ENCODE measurements around the gene HADH.

Gene HADH

DNA sequence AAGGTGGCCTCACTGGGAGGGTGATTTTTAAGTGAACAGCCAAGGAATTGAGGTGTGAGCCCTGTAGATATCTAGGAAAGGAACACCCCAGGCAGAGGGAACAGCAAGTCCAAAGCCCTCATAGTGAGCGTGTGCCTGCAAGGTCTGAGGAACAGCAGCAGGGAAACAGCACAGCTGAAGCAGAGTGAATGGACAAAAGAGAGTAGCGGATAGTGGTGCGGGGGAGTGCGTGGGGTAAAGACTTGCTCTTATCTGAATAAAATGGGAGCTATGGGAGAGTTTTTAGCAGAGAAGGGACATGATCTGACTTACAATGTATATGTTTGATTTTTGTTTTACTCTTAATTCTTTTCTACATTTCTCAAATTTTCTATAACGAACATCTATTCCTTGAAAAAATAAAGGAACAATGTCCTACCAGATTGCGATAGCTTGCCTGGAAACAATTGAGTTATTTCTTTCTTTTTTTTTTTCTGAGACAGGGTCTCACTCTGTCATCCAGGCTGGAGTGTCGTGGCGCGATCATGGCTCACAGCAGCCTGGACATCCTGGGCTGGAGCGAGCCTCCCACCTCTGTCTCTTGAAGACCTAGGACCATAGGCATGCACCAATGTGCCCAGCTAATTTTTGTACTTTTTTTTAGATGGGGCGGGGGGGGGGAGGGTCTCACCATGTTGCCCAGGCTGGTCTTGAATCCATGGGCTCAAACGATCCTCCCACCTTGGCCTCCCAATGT, 19.5 kb upstream of the HADH start:
- Histone ChIP-seq H3K4me1 (ENCODE audit: control insufficient read depth, insufficient read depth, low read length) (no peaks in the 10 kb centered on the region), H3K9me3 (ENCODE audit: control insufficient read depth, insufficient read depth, low read depth, low read length) (no peaks in the 10 kb centered on the region), H3K36me3 (ENCODE audit: control insufficient read depth in 2 of 2, insufficient read depth in 1 of 2, low read length in 2 of 2) (no peaks in the 10 kb centered on the region), H3K4me3 (ENCODE audit: low read depth, low read length) (no peak overlapping the region), H3K27ac (ENCODE audit: extremely low read depth, low read depth, low read length) (no peak overlapping the region)
- CTCF ChIA-PET, result interaction anchor here (0.7 kb wide), 1 partner anchor 266 kb away, joined by 4 read pairs; no protein-coding TSS in a partner anchor
- POLR2A ChIA-PET, result no interaction called here
- no peak for TF ChIP-seq ZNF354C (tag by site-specific recombination; IDR thresholded peaks at IDR 0.05; ENCODE audit: borderline replicate concordance, low read depth)
- no peak for TF ChIP-seq SP3 (tag by site-specific recombination; IDR thresholded peaks at IDR 0.05)
- no peak for TF ChIP-seq ZBTB6 (tag by site-specific recombination; IDR thresholded peaks at IDR 0.05)
- TF ChIP-seq ZNF776 (tag by site-specific recombination; IDR thresholded peaks at IDR 0.05; ENCODE audit: borderline replicate concordance), result no peak
- no peak for TF ChIP-seq GLIS1 (tag by site-specific recombination; IDR thresholded peaks at IDR 0.05)
- no peak for TF ChIP-seq ZNF670 (tag by site-specific recombination; IDR thresholded peaks at IDR 0.05; ENCODE audit: low read depth)
- no peak for TF ChIP-seq ZNF416 (tag by site-specific recombination; IDR thresholded peaks at IDR 0.05)
- TF ChIP-seq KLF1 (tag by site-specific recombination; IDR thresholded peaks at IDR 0.05), result no peak
- TF ChIP-seq ZNF223 (tag by site-specific recombination; IDR thresholded peaks at IDR 0.05), result no peak
- no peak for TF ChIP-seq SALL2 (tag by site-specific recombination; IDR thresholded peaks at IDR 0.05; ENCODE audit: borderline replicate concordance)
- no peak for TF ChIP-seq ZNF155 (tag by site-specific recombination; IDR thresholded peaks at IDR 0.05)
- TF ChIP-seq, protein P1, sequence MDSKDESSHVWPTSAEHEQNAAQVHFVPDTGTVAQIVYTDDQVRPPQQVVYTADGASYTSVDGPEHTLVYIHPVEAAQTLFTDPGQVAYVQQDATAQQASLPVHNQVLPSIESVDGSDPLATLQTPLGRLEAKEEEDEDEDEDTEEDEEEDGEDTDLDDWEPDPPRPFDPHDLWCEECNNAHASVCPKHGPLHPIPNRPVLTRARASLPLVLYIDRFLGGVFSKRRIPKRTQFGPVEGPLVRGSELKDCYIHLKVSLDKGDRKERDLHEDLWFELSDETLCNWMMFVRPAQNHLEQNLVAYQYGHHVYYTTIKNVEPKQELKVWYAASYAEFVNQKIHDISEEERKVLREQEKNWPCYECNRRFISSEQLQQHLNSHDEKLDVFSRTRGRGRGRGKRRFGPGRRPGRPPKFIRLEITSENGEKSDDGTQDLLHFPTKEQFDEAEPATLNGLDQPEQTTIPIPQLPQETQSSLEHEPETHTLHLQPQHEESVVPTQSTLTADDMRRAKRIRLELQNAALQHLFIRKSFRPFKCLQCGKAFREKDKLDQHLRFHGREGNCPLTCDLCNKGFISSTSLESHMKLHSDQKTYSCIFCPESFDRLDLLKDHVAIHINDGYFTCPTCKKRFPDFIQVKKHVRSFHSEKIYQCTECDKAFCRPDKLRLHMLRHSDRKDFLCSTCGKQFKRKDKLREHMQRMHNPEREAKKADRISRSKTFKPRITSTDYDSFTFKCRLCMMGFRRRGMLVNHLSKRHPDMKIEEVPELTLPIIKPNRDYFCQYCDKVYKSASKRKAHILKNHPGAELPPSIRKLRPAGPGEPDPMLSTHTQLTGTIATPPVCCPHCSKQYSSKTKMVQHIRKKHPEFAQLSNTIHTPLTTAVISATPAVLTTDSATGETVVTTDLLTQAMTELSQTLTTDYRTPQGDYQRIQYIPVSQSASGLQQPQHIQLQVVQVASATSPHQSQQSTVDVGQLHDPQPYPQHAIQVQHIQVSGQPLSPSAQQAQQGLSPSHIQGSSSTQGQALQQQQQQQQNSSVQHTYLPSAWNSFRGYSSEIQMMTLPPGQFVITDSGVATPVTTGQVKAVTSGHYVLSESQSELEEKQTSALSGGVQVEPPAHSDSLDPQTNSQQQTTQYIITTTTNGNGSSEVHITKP (tag by site-specific recombination; IDR thresholded peaks at IDR 0.05), result no peak
- no peak for TF ChIP-seq ZNF114 (tag by site-specific recombination; IDR thresholded peaks at IDR 0.05)
- TF ChIP-seq ZNF561 (tag by site-specific recombination; IDR thresholded peaks at IDR 0.05; ENCODE audit: borderline replicate concordance), result no peak
- TF ChIP-seq HOXD13 (CRISPR knock-in tag; IDR thresholded peaks at IDR 0.05; ENCODE audit: borderline replicate concordance), result no peak
- TF ChIP-seq KLF7 (tag by site-specific recombination; IDR thresholded peaks at IDR 0.05; ENCODE audit: borderline replicate concordance), result no peak
- TF ChIP-seq, protein P2, sequence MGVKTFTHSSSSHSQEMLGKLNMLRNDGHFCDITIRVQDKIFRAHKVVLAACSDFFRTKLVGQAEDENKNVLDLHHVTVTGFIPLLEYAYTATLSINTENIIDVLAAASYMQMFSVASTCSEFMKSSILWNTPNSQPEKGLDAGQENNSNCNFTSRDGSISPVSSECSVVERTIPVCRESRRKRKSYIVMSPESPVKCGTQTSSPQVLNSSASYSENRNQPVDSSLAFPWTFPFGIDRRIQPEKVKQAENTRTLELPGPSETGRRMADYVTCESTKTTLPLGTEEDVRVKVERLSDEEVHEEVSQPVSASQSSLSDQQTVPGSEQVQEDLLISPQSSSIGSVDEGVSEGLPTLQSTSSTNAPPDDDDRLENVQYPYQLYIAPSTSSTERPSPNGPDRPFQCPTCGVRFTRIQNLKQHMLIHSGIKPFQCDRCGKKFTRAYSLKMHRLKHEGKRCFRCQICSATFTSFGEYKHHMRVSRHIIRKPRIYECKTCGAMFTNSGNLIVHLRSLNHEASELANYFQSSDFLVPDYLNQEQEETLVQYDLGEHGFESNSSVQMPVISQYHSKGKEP (tag by site-specific recombination; IDR thresholded peaks at IDR 0.05), result no peak

DNA sequence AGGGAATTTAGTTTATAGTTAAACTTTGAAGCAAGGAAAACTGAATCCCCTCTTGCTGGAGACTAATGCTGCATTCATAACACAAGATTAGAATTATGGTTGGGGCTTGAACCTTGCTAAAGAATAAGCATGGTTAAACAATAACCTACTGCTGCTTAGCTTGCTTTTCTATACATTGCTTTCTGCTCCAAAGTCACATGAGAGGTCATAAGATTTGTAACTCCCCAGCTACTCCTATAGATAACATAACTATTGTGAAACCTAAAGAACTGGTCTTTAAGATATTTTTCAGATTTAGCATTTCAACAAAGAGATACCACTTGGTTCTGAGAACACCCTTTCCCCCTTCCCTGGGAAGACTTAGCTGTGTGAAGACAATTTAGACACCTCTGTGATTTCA, 17.1 kb upstream of the HADH start:
- Histone ChIP-seq H3K36me3 (ENCODE audit: control insufficient read depth in 2 of 2, insufficient read depth in 1 of 2, low read length in 2 of 2) (no peaks in the 10 kb centered on the region), H3K27ac (ENCODE audit: extremely low read depth, low read depth, low read length) (no peak overlapping the region), H3K4me3 (ENCODE audit: low read depth, low read length) (no peak overlapping the region), H3K9me3 (ENCODE audit: control insufficient read depth, insufficient read depth, low read depth, low read length) (no peaks in the 10 kb centered on the region), H3K4me1 (ENCODE audit: control insufficient read depth, insufficient read depth, low read length) (no peaks in the 10 kb centered on the region)
- ChIA-PET CTCF (interaction anchor here (0.6 kb wide), 2 partner anchors 42 to 582 kb away, joined by 3 read pairs; no protein-coding TSS in a partner anchor), POLR2A (no interaction called here)
- no peak for TF ChIP-seq ZNF621 (tag by site-specific recombination; IDR thresholded peaks at IDR 0.05)
- TF ChIP-seq KLF1 (tag by site-specific recombination; IDR thresholded peaks at IDR 0.05), result no peak
- TF ChIP-seq REPIN1 (tag by site-specific recombination; IDR thresholded peaks at IDR 0.05; ENCODE audit: low read depth), result no peak
- TF ChIP-seq ZNF2 (tag by site-specific recombination; IDR thresholded peaks at IDR 0.05), result no peak
- TF ChIP-seq ZNF624 (tag by site-specific recombination; IDR thresholded peaks at IDR 0.05), result no peak
- no peak for TF ChIP-seq KLF17 (tag by site-specific recombination; IDR thresholded peaks at IDR 0.05)
- no peak for TF ChIP-seq ZNF530 (tag by site-specific recombination; IDR thresholded peaks at IDR 0.05; ENCODE audit: low read depth)
- no peak for TF ChIP-seq ZFHX2 (tag by site-specific recombination; conservative IDR thresholded peaks at IDR 0.05)
- no peak for TF ChIP-seq SALL2 (tag by site-specific recombination; IDR thresholded peaks at IDR 0.05; ENCODE audit: borderline replicate concordance)
- TF ChIP-seq YY1 (tag by site-specific recombination; IDR thresholded peaks at IDR 0.05), result no peak
- TF ChIP-seq ZNF843 (tag by site-specific recombination; IDR thresholded peaks at IDR 0.05), result no peak
- no peak for TF ChIP-seq ZNF239 (tag by site-specific recombination; IDR thresholded peaks at IDR 0.05)
